ENCODE results near the gene GTSF1L. TPM values are rescaled to one million over a fixed set of nuclear protein-coding genes. Genes with fewer than 3 reads are reported as not detected.

GTSF1L gene
- total RNA-seq, 1 donor from 2014 or later = not detected

GRCh38 chr20:43751167-43752050, 24.6 kb upstream of the GTSF1L start:
- TF ChIP-seq CTCF (conservative IDR thresholded peaks at IDR 0.05) = no peak
- H3K27ac Mint-ChIP-seq (ENCODE audit: unreplicated experiment) = no peak overlapping the region
- H3K36me3 Mint-ChIP-seq (ENCODE audit: low read depth) = no peaks in the 10 kb centered on the region
- no peak for DNase-seq (ENCODE audit: low read depth, low spot score)
- H3K4me3 Mint-ChIP-seq = no peak overlapping the region
- H3K9me3 Mint-ChIP-seq = no peaks in the 10 kb centered on the region
- peaks cover 6% of the 10 kb centered on the region for H3K27me3 Mint-ChIP-seq (ENCODE audit: low read depth)
- no peaks in the 10 kb centered on the region for H3K4me1 Mint-ChIP-seq

GRCh38 chr20:43750774-43751166, 24.0 kb upstream of the GTSF1L start:
- Mint-ChIP-seq H3K9me3 (no peaks in the 10 kb centered on the region), H3K27ac (ENCODE audit: unreplicated experiment) (no peak overlapping the region), H3K4me1 (no peaks in the 10 kb centered on the region), H3K4me3 (no peak overlapping the region), H3K36me3 (ENCODE audit: low read depth) (no peaks in the 10 kb centered on the region), H3K27me3 (ENCODE audit: low read depth) (peaks cover 8% of the 10 kb centered on the region)
- no peak for TF ChIP-seq CTCF (conservative IDR thresholded peaks at IDR 0.05)
- DNase-seq (ENCODE audit: low read depth, low spot score) = no peak

GRCh38 chr20:43749734-43750294, 23.0 kb upstream of the GTSF1L start:
- Mint-ChIP-seq H3K27me3 (ENCODE audit: low read depth) (peaks cover 8% of the 10 kb centered on the region), H3K27ac (ENCODE audit: unreplicated experiment) (no peak overlapping the region), H3K36me3 (ENCODE audit: low read depth) (no peaks in the 10 kb centered on the region), H3K9me3 (no peaks in the 10 kb centered on the region), H3K4me1 (no peaks in the 10 kb centered on the region), H3K4me3 (no peak overlapping the region)
- peak; percentile 96 for DNase-seq (ENCODE audit: low read depth, low spot score)
- peak; percentile 99 for TF ChIP-seq CTCF (conservative IDR thresholded peaks at IDR 0.05)

- H3K27me3 Mint-ChIP-seq (ENCODE audit: low read depth) = peaks cover 8% of the 10 kb centered on the region
These were observed 21.5 kb upstream of the GTSF1L start for GRCh38 chr20:43748274-43748673.

More at GRCh38 chr20:43748274-43748673, 21.5 kb upstream of the GTSF1L start:
- no peak overlapping the region for H3K4me3 Mint-ChIP-seq
- H3K27ac Mint-ChIP-seq (ENCODE audit: unreplicated experiment) = no peak overlapping the region
- no peak for TF ChIP-seq CTCF (conservative IDR thresholded peaks at IDR 0.05)
- H3K4me1 Mint-ChIP-seq = no peaks in the 10 kb centered on the region
- no peaks in the 10 kb centered on the region for H3K36me3 Mint-ChIP-seq (ENCODE audit: low read depth)
- DNase-seq (ENCODE audit: low read depth, low spot score) = no peak
- no peaks in the 10 kb centered on the region for H3K9me3 Mint-ChIP-seq

All from neural crest cell (in vitro differentiated cells).